IMR-90 (cell line): ENCODE results near the gene RBMS3. TPM values are rescaled to one million over a fixed set of nuclear protein-coding genes. Genes with fewer than 3 reads are reported as not detected.

Source experiments
- ATAC-seq: fragments of 200-7000 bp; cut with Tn5 transposase; 2 replicates; pipeline ENCODE4 v1.9.1; 2020; ENCODE audit warnings: low read depth, mild to moderate bottlenecking, moderate library complexity
- BruUV-seq: library from RNA; stranded (reverse); fragments of 400-500 nt; replicated peaks from 2 replicates; lab custom pipeline; 2021; lab: Mats Ljungman, UMichigan
- CTCF ChIA-PET: fragments of 300-600 bp; formaldehyde crosslinking; extraction: SDS; loops from one replicate; lab custom pipeline; 2021; ENCODE audit warnings: antibody characterized with exemption; lab: Yijun Ruan, JAX
- POLR2A ChIA-PET: fragments of 300-600 bp; sonication (Branson Sonifier 250); formaldehyde crosslinking; loops from one replicate; lab custom pipeline; 2022; ENCODE audit warnings: antibody characterized with exemption; ENCODE audit not compliant: unreplicated experiment; lab: Charles Lee
- DNase-seq: peaks from one replicate; pipeline ENCODE4 v3.0.0; 2013
- H2AFZ ChIP-seq: replicated peaks from 2 replicates; pipeline ENCODE3; 2013; ENCODE audit warnings: low read length, mild to moderate bottlenecking; ENCODE audit not compliant: poor library complexity
- H2AK5ac ChIP-seq: 2 replicates; pipeline ENCODE4 v1.6.1; 2013; ENCODE audit warnings: low read depth, low read length, inconsistent platforms
- H2AK9ac ChIP-seq: replicated peaks from 2 replicates; pipeline ENCODE3; 2013; ENCODE audit warnings: mild to moderate bottlenecking, low read depth, low read length, moderate library complexity; ENCODE audit not compliant: poor library complexity
- H2BK120ac ChIP-seq: 2 replicates; pipeline ENCODE4 v1.6.1; 2013; ENCODE audit warnings: low read depth, low read length, inconsistent platforms
- H2BK15ac ChIP-seq: 3 replicates; pipeline ENCODE4 v1.6.1; 2013; ENCODE audit warnings: low read depth, low read length, inconsistent platforms
- H2BK20ac ChIP-seq: 2 replicates; pipeline ENCODE4 v1.6.1; 2013; ENCODE audit warnings: low read depth, mild to moderate bottlenecking, inconsistent platforms, low read length, moderate library complexity
- H2BK5ac ChIP-seq: 2 replicates; pipeline ENCODE4 v1.6.1; 2013; ENCODE audit warnings: mild to moderate bottlenecking, low read depth, low read length, inconsistent platforms; ENCODE audit not compliant: poor library complexity, severe bottlenecking
- H3K14ac ChIP-seq: replicated peaks from 2 replicates; pipeline ENCODE4 v1.6.1; 2013; ENCODE audit warnings: low read depth, low read length, inconsistent platforms
- H3K18ac ChIP-seq: 2 replicates; pipeline ENCODE4 v1.6.1; 2013; ENCODE audit warnings: low read depth, low read length, control low read depth
- H3K23ac ChIP-seq: 2 replicates; pipeline ENCODE4 v1.6.1; 2013; ENCODE audit warnings: low read depth, low read length, inconsistent platforms
- H3K27ac ChIP-seq: 2 replicates; pipeline ENCODE4 v1.5.1; 2013; ENCODE audit warnings: mild to moderate bottlenecking, control low read depth, low read length; ENCODE audit not compliant: insufficient read depth
- H3K27me3 ChIP-seq: 2 replicates; pipeline ENCODE4 v1.6.1; 2013; ENCODE audit warnings: low read length; ENCODE audit not compliant: control insufficient read depth, insufficient read depth
- H3K36me3 ChIP-seq: 2 replicates; pipeline ENCODE4 v1.6.1; 2013; ENCODE audit warnings: low read length, mixed read lengths; ENCODE audit not compliant: control insufficient read depth, insufficient read depth
- H3K4ac ChIP-seq: 2 replicates; pipeline ENCODE4 v1.6.1; 2013; ENCODE audit warnings: low read depth, low read length, inconsistent platforms
- H3K4me1 ChIP-seq: 2 replicates; pipeline ENCODE4 v1.6.1; 2013; ENCODE audit warnings: low read length, mixed read lengths; ENCODE audit not compliant: control insufficient read depth, insufficient read depth
- H3K4me2 ChIP-seq: 2 replicates; pipeline ENCODE4 v1.6.1; 2013; ENCODE audit warnings: low read depth, mild to moderate bottlenecking, control low read depth, low read length, moderate library complexity
- H3K4me3 ChIP-seq: 2 replicates; pipeline ENCODE4 v1.5.1; 2013; ENCODE audit warnings: low read depth, mild to moderate bottlenecking, control low read depth, low read length, moderate library complexity; ENCODE audit not compliant: insufficient read depth
- H3K56ac ChIP-seq: 2 replicates; pipeline ENCODE4 v1.6.1; 2013; ENCODE audit warnings: low read length, inconsistent platforms; ENCODE audit not compliant: insufficient read depth; ENCODE audit errors: extremely low read depth
- H3K79me1 ChIP-seq, 2 experiments: 2 replicates each; pipeline ENCODE4 v1.6.1; 2013; ENCODE audit warnings: low read length in 2 of 2, inconsistent platforms in 1 of 2, low read depth in 1 of 2
- H3K9ac ChIP-seq: 2 replicates; pipeline ENCODE4 v1.6.1; 2013; ENCODE audit warnings: low read depth, low read length, control low read depth
- H3K9me1 ChIP-seq: 2 replicates; pipeline ENCODE4 v1.6.1; 2013; ENCODE audit warnings: low read length, inconsistent platforms; ENCODE audit not compliant: insufficient read depth
- H3K9me3 ChIP-seq: 2 replicates; pipeline ENCODE4 v1.6.1; 2013; ENCODE audit warnings: low read length; ENCODE audit not compliant: control insufficient read depth, insufficient read depth
- H4K20me1 ChIP-seq: 2 replicates; pipeline ENCODE4 v1.6.1; 2013; ENCODE audit warnings: low read length, inconsistent platforms; ENCODE audit not compliant: insufficient read depth
- H4K5ac ChIP-seq: 2 replicates; pipeline ENCODE4 v1.6.1; 2013; ENCODE audit warnings: mild to moderate bottlenecking, low read depth, low read length, control low read depth
- H4K8ac ChIP-seq, 2 experiments: 2 replicates each; pipeline ENCODE4 v1.6.1; 2013; ENCODE audit warnings: low read depth in 2 of 2, low read length in 2 of 2, control low read depth in 1 of 2, inconsistent platforms in 1 of 2
- H4K91ac ChIP-seq: 2 replicates; pipeline ENCODE4 v1.6.1; 2013; ENCODE audit warnings: low read depth, low read length, inconsistent platforms; ENCODE audit not compliant: insufficient read depth
- BHLHE40 ChIP-seq: fragments of 150-350 bp; IDR thresholded peaks from 2 replicates; pipeline ENCODE4 v1.6.1; 2016; ENCODE audit warnings: mild to moderate bottlenecking, low read depth, low read length
- CHD1 ChIP-seq: IDR thresholded peaks from 2 replicates; pipeline ENCODE4 v1.6.1; 2012; ENCODE audit warnings: low read depth, low read length, improper control_type of control experiment
- MAZ ChIP-seq: IDR thresholded peaks from 2 replicates; pipeline ENCODE4 v1.6.1; 2012; ENCODE audit warnings: low read depth, mild to moderate bottlenecking, low read length, improper control_type of control experiment, moderate library complexity, borderline replicate concordance
- POLR2A ChIP-seq: IDR thresholded peaks from 2 replicates; pipeline ENCODE4 v1.6.1; 2012; ENCODE audit warnings: mild to moderate bottlenecking, low read depth, low read length
- RAD21 ChIP-seq: IDR thresholded peaks from 2 replicates; pipeline ENCODE4 v1.6.1; 2012; ENCODE audit warnings: low read length, improper control_type of control experiment
- WGBS, 2 experiments: methylation state at CpG; one replicate each; pipeline versions ENCODE4 v1.1.5 to v1.1.7; 2013; ENCODE audit warnings: missing lambda C conversion rate in 2 of 2; ENCODE audit not compliant: insufficient read length in 1 of 2; ENCODE audit errors: extremely low coverage in 2 of 2; 5-methylcytosine and 5-hydroxymethylcytosine counted together
- dilution Hi-C: fragments of 300-500 bp; cut with HindIII; formaldehyde crosslinking; loops from one replicate; pipeline ENCODE4 v1.14.3; 2018; ENCODE audit warnings: low sequenced_read_pairs; ENCODE audit not compliant: unreplicated experiment
- in situ Hi-C: fragments of 300-500 bp; cut with MboI; formaldehyde crosslinking; loops from 3 replicates; pipeline ENCODE4 v1.14.3; 2019; ENCODE audit warnings: low sequenced_read_pairs, inconsistent platforms, mixed read lengths
- intact Hi-C: fragments of 100-400 bp; cut with micrococcal nuclease; formaldehyde crosslinking; loops from 2 replicates; pipeline ENCODE4 v1.10.0; 2022
- polyA plus RNA-seq, 3 experiments: library from polyadenylated mRNA; depleted of rRNA; stranded (reverse); fragments of >200 nt; gene quantifications; 2 replicates each; pipeline ENCODE4 v1.2.3, GENCODE V29; 2012; ENCODE audit warnings: low replicate concordance in 1 of 3
- total RNA-seq: library from RNA; depleted of rRNA; stranded (reverse); fragments of >200 nt; gene quantifications from 2 replicates; pipeline ENCODE4 v1.2.3, GENCODE V29; 2012
- TF ChIP-seq, protein P1 (sequence below): fragments of 150-350 bp; IDR thresholded peaks from 2 replicates; pipeline ENCODE4 v1.6.1; 2016; ENCODE audit warnings: low read depth, mild to moderate bottlenecking, low read length, moderate library complexity, borderline replicate concordance

RBMS3 gene
- total and polyA plus RNA-seq, 2 of the 4 experiments (the other 2 are of a cell fraction): 15.2 to 127 TPM

DNA sequence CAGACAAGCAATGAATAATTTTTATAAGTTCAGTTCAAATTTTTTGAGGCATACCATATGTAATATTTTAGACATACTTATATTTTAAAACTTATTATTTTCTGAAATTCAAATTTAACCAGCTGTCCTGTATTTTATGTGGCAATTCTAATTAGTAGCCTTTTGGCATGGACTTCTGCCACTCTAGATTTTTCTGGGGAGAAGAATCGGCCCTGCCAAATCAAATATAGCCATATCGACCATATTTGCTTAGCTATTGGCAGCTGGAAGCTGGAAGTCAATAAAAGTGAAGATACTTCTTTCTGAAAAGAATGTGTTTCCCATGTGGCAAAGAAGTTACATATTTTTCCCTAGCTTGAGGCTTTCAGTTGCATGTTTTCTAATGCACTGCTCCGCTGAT is 9.4 kb upstream of the RBMS3 start:
- in situ Hi-C loops (no loop called here), intact Hi-C loops (no loop called here), dilution Hi-C loops (no loop called here)
- no peak for TF ChIP-seq CHD1
- no peak for TF ChIP-seq RAD21
- TF ChIP-seq POLR2A: no peak
- TF ChIP-seq, protein P1, sequence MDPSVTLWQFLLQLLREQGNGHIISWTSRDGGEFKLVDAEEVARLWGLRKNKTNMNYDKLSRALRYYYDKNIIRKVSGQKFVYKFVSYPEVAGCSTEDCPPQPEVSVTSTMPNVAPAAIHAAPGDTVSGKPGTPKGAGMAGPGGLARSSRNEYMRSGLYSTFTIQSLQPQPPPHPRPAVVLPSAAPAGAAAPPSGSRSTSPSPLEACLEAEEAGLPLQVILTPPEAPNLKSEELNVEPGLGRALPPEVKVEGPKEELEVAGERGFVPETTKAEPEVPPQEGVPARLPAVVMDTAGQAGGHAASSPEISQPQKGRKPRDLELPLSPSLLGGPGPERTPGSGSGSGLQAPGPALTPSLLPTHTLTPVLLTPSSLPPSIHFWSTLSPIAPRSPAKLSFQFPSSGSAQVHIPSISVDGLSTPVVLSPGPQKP: no peak
- TF ChIP-seq MAZ: no peak
- no peak for TF ChIP-seq BHLHE40
- H3K27me3 ChIP-seq: no peaks in the 10 kb centered on the region
- no peak overlapping the region for H2BK20ac ChIP-seq
- H3K23ac ChIP-seq: no peak overlapping the region
- H3K14ac ChIP-seq: no peak overlapping the region
- H3K4ac ChIP-seq: no peak overlapping the region
- WGBS, 2 experiments: no CpG with 5 or more reads among the region's 3 CpGs
- no peak for DNase-seq
- no peaks in the 10 kb centered on the region for H3K36me3 ChIP-seq
- ChIA-PET CTCF (no interaction called here), POLR2A (no interaction called here)
- no TSS peak for BruUV-seq
- H3K9me3 ChIP-seq: no peaks in the 10 kb centered on the region
- no peak overlapping the region for H2AFZ ChIP-seq
- no peak overlapping the region for H2BK15ac ChIP-seq
- H4K91ac ChIP-seq: no peak overlapping the region
- H3K27ac ChIP-seq: no peak overlapping the region
- H2BK120ac ChIP-seq: no peak overlapping the region
- H3K79me1 ChIP-seq: no peaks in the 10 kb centered on the region
- H3K4me2 ChIP-seq: no peak overlapping the region
- no peak overlapping the region for H2BK5ac ChIP-seq
- no peak overlapping the region for H3K18ac ChIP-seq
- no peak overlapping the region for H3K4me3 ChIP-seq
- no peak for ATAC-seq
- no peak overlapping the region for H3K56ac ChIP-seq
- no peak overlapping the region for H3K9ac ChIP-seq
- H4K20me1 ChIP-seq: no peaks in the 10 kb centered on the region
- 0 out of 2 replicates have a peak, but pooled peaks cover 2% of the 10 kb centered on the region for H3K4me1 ChIP-seq
- no peak overlapping the region for H2AK5ac ChIP-seq
- H2AK9ac ChIP-seq: no peak overlapping the region
- H3K9me1 ChIP-seq: no peaks in the 10 kb centered on the region; the same call in 1 of the 2 replicates
- no peak overlapping the region for H4K5ac ChIP-seq
- H4K8ac ChIP-seq: no peak overlapping the region
